Smooth muscle cell (in vitro differentiated cells): Measurements from ENCODE around the gene SLC39A6. TPM values are rescaled to one million over a fixed set of nuclear protein-coding genes. Genes with fewer than 3 reads are reported as not detected.
"Not testable (repeated sequence)": the region's sequence is repeated elsewhere in the genome, so short reads cannot be mapped to it uniquely, and the experiment has no call there.

Source experiments
- DNase-seq: peaks from one replicate; lab custom pipeline; 2025; ENCODE audit not compliant: unreplicated experiment; lab: John Stamatoyannopoulos, UW
- H2AFZ ChIP-seq: fragments of 200-600 bp; sonication (generic); 2 replicates; pipeline ENCODE4 v1.6.0; 2016; ENCODE audit warnings: antibody characterized with exemption, low read depth, mild to moderate bottlenecking
- H3F3A ChIP-seq: fragments of 200-600 bp; sonication (generic); 2 replicates; pipeline ENCODE4 v1.6.0; 2017; ENCODE audit warnings: antibody characterized with exemption, low read depth
- H3K27ac ChIP-seq: fragments of 200-600 bp; sonication (generic); 2 replicates; pipeline ENCODE4 v1.5.1; 2016; ENCODE audit warnings: low read depth, mild to moderate bottlenecking
- H3K27me3 ChIP-seq: fragments of 200-600 bp; sonication (generic); 2 replicates; pipeline ENCODE4 v1.6.1; 2016; ENCODE audit warnings: low read depth, mild to moderate bottlenecking
- H3K36me3 ChIP-seq: fragments of 200-600 bp; sonication (generic); 2 replicates; pipeline ENCODE4 v1.5.1; 2016; ENCODE audit warnings: low read depth
- H3K4me1 ChIP-seq: fragments of 200-600 bp; sonication (generic); 2 replicates; pipeline ENCODE4 v1.5.1; 2016; ENCODE audit warnings: low read depth
- H3K4me2 ChIP-seq: fragments of 200-600 bp; sonication (generic); 2 replicates; pipeline ENCODE4 v1.6.0; 2016; ENCODE audit warnings: mild to moderate bottlenecking
- H3K4me3 ChIP-seq: fragments of 200-600 bp; sonication (generic); 2 replicates; pipeline ENCODE4 v1.5.1; 2016; ENCODE audit warnings: mild to moderate bottlenecking
- H3K79me2 ChIP-seq: fragments of 200-600 bp; sonication (generic); 2 replicates; pipeline ENCODE4 v1.6.0; 2016; ENCODE audit warnings: low read depth, mild to moderate bottlenecking
- H3K9ac ChIP-seq: fragments of 200-600 bp; sonication (generic); 2 replicates; pipeline ENCODE4 v1.6.0; 2016; ENCODE audit warnings: low read depth
- H3K9me3 ChIP-seq: fragments of 200-600 bp; sonication (generic); replicated peaks from 2 replicates; pipeline ENCODE4 v1.5.1; 2016; ENCODE audit warnings: low read depth
- H4K20me1 ChIP-seq: fragments of 200-600 bp; sonication (generic); 2 replicates; pipeline ENCODE4 v1.6.0; 2016; ENCODE audit warnings: low read depth
- CTCF ChIP-seq: fragments of 200-600 bp; sonication (generic); IDR thresholded peaks from 2 replicates; pipeline ENCODE4 v1.5.1; 2017; ENCODE audit warnings: borderline replicate concordance, mild to moderate bottlenecking, antibody characterized with exemption; ENCODE audit not compliant: insufficient read depth, poor library complexity, severe bottlenecking
- WGBS: methylation state at CpG from one replicate; pipeline ENCODE4 v1.1.7; 2016; ENCODE audit warnings: low lambda C conversion rate; 5-methylcytosine and 5-hydroxymethylcytosine counted together
- polyA plus RNA-seq: library from polyadenylated mRNA; unstranded; fragments of >200 nt; fragmentation: Nextera tagmentation; extraction: Ambion mirVana; gene quantifications from 2 replicates; pipeline ENCODE4 v1.2.1, GENCODE V29; 2016
- total RNA-seq: library from RNA; depleted of rRNA; stranded (reverse); fragments of >200 nt; gene quantifications from 2 replicates; pipeline ENCODE4 v1.2.3, GENCODE V29; 2014

Gene SLC39A6
- total and polyA plus RNA-seq, 2 experiments from 2014 or later, result 54.7 to 117 TPM

- Histone ChIP-seq H3K27me3 (no peaks in the 10 kb centered on the region), H3K9me3 (no peaks in the 10 kb centered on the region), H3K36me3 (no peaks in the 10 kb centered on the region), H4K20me1 (no peaks in the 10 kb centered on the region), H3K79me2 (no peaks in the 10 kb centered on the region), H3K4me2 (no peak overlapping the region), H3K9ac (no peak overlapping the region), H3K4me1 (no peaks in the 10 kb centered on the region), H3F3A (no peaks in the 10 kb centered on the region), H2AFZ (no peak overlapping the region), H3K27ac (no peak overlapping the region), H3K4me3 (no peak overlapping the region)
- no peak for TF ChIP-seq CTCF
- DNase-seq, result no peak
Measured at GRCh38 chr18:36096955-36097354, 32.2 kb downstream of the SLC39A6 start.

GRCh38 chr18:36095936-36096519 is 33.1 kb downstream of the SLC39A6 start:
- no peak overlapping the region for H3K9ac ChIP-seq
- H3K4me2 ChIP-seq, result no peak overlapping the region
- WGBS, result 7% methylated on average over 1 of the region's 1 CpG

GRCh38 chr18:36094431-36094830 is 34.7 kb downstream of the SLC39A6 start:
- H3K27ac ChIP-seq, result no peak overlapping the region
- no peaks in the 10 kb centered on the region for H3K79me2 ChIP-seq
- no peak for TF ChIP-seq CTCF
- no peak overlapping the region for H3K4me2 ChIP-seq
- H3F3A ChIP-seq, result no peaks in the 10 kb centered on the region
- no peak for DNase-seq
- H4K20me1 ChIP-seq, result no peaks in the 10 kb centered on the region
- H3K27me3 ChIP-seq, result no peaks in the 10 kb centered on the region
- 78% methylated on average over 3 of the region's 3 CpGs for WGBS
- no peaks in the 10 kb centered on the region for H3K36me3 ChIP-seq
- H3K4me3 ChIP-seq, result no peak overlapping the region
- no peak overlapping the region for H2AFZ ChIP-seq
- no peaks in the 10 kb centered on the region for H3K4me1 ChIP-seq
- H3K9ac ChIP-seq, result no peak overlapping the region
- H3K9me3 ChIP-seq, result no peaks in the 10 kb centered on the region

More at GRCh38 chr18:36095936-36096519, 33.1 kb downstream of the SLC39A6 start:
- Histone ChIP-seq H2AFZ (no peak overlapping the region), H4K20me1 (no peaks in the 10 kb centered on the region), H3K27ac (no peak overlapping the region), H3K36me3 (no peaks in the 10 kb centered on the region), H3F3A (no peaks in the 10 kb centered on the region), H3K79me2 (no peaks in the 10 kb centered on the region), H3K9me3 (no peaks in the 10 kb centered on the region), H3K4me3 (no peak overlapping the region), H3K27me3 (no peaks in the 10 kb centered on the region), H3K4me1 (no peaks in the 10 kb centered on the region)
- no peak for DNase-seq
- TF ChIP-seq CTCF, result peak; percentile 68

GRCh38 chr18:36092116-36092515 is 37.0 kb downstream of the SLC39A6 start:
- not testable (repeated sequence) for H3K9me3 ChIP-seq, H3F3A ChIP-seq, DNase-seq, H3K4me3 ChIP-seq, H3K27me3 ChIP-seq, H2AFZ ChIP-seq, H3K79me2 ChIP-seq, H3K27ac ChIP-seq, H3K4me1 ChIP-seq, H4K20me1 ChIP-seq, H3K4me2 ChIP-seq, H3K36me3 ChIP-seq, H3K9ac ChIP-seq
- 58% methylated on average over 5 of the region's 5 CpGs for WGBS
